Stimulated activated CD4-positive, alpha-beta T cell treated with anti-CD3 and anti-CD28 coated beads, Interleukin-1b, Interleukin-23, amount 100 ng/mL, for 1 hour (primary cell): ENCODE measurements around the gene SH3BGRL.
A peak's percentile ranks its signal among the peaks of the same experiment; 100 is the strongest.

ENCODE experiments used
- DNase-seq, 2 donors: peaks; one replicate each; pipeline ENCODE4 v3.0.0-alpha.2; 2020; ENCODE audit warnings: low read depth in 2 of 2

SH3BGRL gene

GRCh38 chrX:81201671-81202455, at the start of gene SH3BGRL, which contains the start of gene HMGN5:
SH3BGRL (plus strand) TSS chrX:81202102; CDS start chrX:81202201, 99 bp downstream.
HMGN5 (minus strand) TSS chrX:81201913; CDS start chrX:81121549, 80,364 bp downstream.
- DNase-seq, result peak; percentile 23 to 35

- DNase-seq, result no peak
Measured at GRCh38 chrX:81168391-81168790, 33.5 kb upstream of the SH3BGRL start.

- DNase-seq, result no peak
Measured at GRCh38 chrX:81174286-81174685, 27.6 kb upstream of the SH3BGRL start.

GRCh38 chrX:81195259-81195658, 6.6 kb upstream of the SH3BGRL start:
- no peak for DNase-seq

- DNase-seq, result peak in 1 of 2 donors; percentile 11
Measured at GRCh38 chrX:81195712-81196111, 6.2 kb upstream of the SH3BGRL start.

GRCh38 chrX:81201071-81201470, 831 bp upstream of the SH3BGRL start:
- no peak for DNase-seq

GRCh38 chrX:81202456-81202819, 536 bp downstream of the SH3BGRL start:
- DNase-seq, result no peak

GRCh38 chrX:81202943-81203342, 1.0 kb downstream of the SH3BGRL start:
- DNase-seq, result no peak

GRCh38 chrX:81205551-81205950, 3.6 kb downstream of the SH3BGRL start:
- no peak for DNase-seq

GRCh38 chrX:81206476-81206875, 4.6 kb downstream of the SH3BGRL start:
- no peak for DNase-seq

- DNase-seq, result no peak
Measured at GRCh38 chrX:81208916-81209315, 7.0 kb downstream of the SH3BGRL start.

GRCh38 chrX:81215685-81216084, 13.8 kb downstream of the SH3BGRL start:
- DNase-seq, result no peak

GRCh38 chrX:81229229-81229628, 27.3 kb downstream of the SH3BGRL start:
- DNase-seq, result no peak

- DNase-seq, result no peak
Measured at GRCh38 chrX:81229901-81230300, 28.0 kb downstream of the SH3BGRL start.

- DNase-seq, result no peak
Measured at GRCh38 chrX:81231476-81231875, 29.6 kb downstream of the SH3BGRL start.

- DNase-seq, result no peak
Measured at GRCh38 chrX:81232218-81232617, 30.3 kb downstream of the SH3BGRL start.

- no peak for DNase-seq
Measured at GRCh38 chrX:81237516-81237915, 35.6 kb downstream of the SH3BGRL start.

- DNase-seq, result no peak
Measured at GRCh38 chrX:81238166-81238565, 36.3 kb downstream of the SH3BGRL start.

- DNase-seq, result no peak
Measured at GRCh38 chrX:81240701-81241331, 38.9 kb downstream of the SH3BGRL start.

GRCh38 chrX:81241753-81242152, 39.9 kb downstream of the SH3BGRL start:
- no peak for DNase-seq

GRCh38 chrX:81255876-81256275, 54.0 kb downstream of the SH3BGRL start:
- DNase-seq, result no peak

- no peak for DNase-seq
Measured at GRCh38 chrX:81257817-81258216, 55.9 kb downstream of the SH3BGRL start.

- DNase-seq, result no peak
Measured at GRCh38 chrX:81259020-81259713, 57.3 kb downstream of the SH3BGRL start.
